Activated CD8-positive, alpha-beta T cell treated with anti-CD3 and anti-CD28 coated beads for 36 hours (primary cell): ENCODE measurements around the gene TFB2M. TPM values are rescaled to one million over a fixed set of nuclear protein-coding genes. Genes with fewer than 3 reads are reported as not detected.
"Not testable (repeated sequence)": the region's sequence is repeated elsewhere in the genome, so short reads cannot be mapped to it uniquely, and the experiment has no call there.

ENCODE experiments used
- ATAC-seq: fragments of 200-7000 bp; cut with Tn5 transposase; one replicate; pipeline ENCODE4 v1.10.0; 2021; ENCODE audit warnings: mild to moderate bottlenecking, moderate library complexity
- CTCF ChIA-PET: fragments of 350-600 bp; sonication (Branson Sonifier 250); formaldehyde crosslinking; loops from one replicate; lab custom pipeline; 2021; ENCODE audit warnings: antibody characterized with exemption; lab: Charles Lee
- POLR2A ChIA-PET: fragments of 350-600 bp; sonication (Branson Sonifier 250); formaldehyde crosslinking; loops from one replicate; lab custom pipeline; 2021; ENCODE audit warnings: antibody characterized with exemption; lab: Charles Lee
- DNase-seq: peaks from one replicate; pipeline ENCODE4 v3.0.0-alpha.2; 2020
- H3K27ac Mint-ChIP-seq: one replicate; pipeline ENCODE4 v1.8.0; 2021; ENCODE audit warnings: mild to moderate bottlenecking, mixed read lengths
- H3K27me3 Mint-ChIP-seq: one replicate; pipeline ENCODE4 v1.8.0; 2021; ENCODE audit warnings: mixed read lengths
- H3K36me3 Mint-ChIP-seq: one replicate; pipeline ENCODE4 v1.8.0; 2021; ENCODE audit warnings: low read depth, mixed read lengths
- H3K4me1 Mint-ChIP-seq: one replicate; pipeline ENCODE4 v1.8.0; 2021; ENCODE audit warnings: low read depth, mixed read lengths
- H3K4me3 Mint-ChIP-seq: one replicate; pipeline ENCODE4 v1.8.0; 2021; ENCODE audit warnings: mild to moderate bottlenecking, moderate library complexity, mixed read lengths
- H3K9me3 Mint-ChIP-seq: one replicate; pipeline ENCODE4 v1.8.0; 2021; ENCODE audit warnings: mixed read lengths
- CTCF ChIP-seq: fragments of 200-600 bp; IDR thresholded peaks from one replicate; pipeline ENCODE4 v1.8.0; 2022; ENCODE audit warnings: antibody characterized with exemption, mild to moderate bottlenecking
- intact Hi-C: fragments of 100-400 bp; cut with micrococcal nuclease; formaldehyde crosslinking; loops from one replicate; pipeline ENCODE4 v1.10.0; 2022
- total RNA-seq, 2 experiments: library from RNA; stranded (reverse); gene quantifications; one replicate each; pipeline ENCODE4 v1.2.3, GENCODE V29; 2021

TFB2M gene
- total RNA-seq, 2 experiments from 2014 or later = 16.0 TPM

- Mint-ChIP-seq H3K4me1 (peaks cover 33% of the 10 kb centered on the region), H3K27ac (peak overlapping the region; percentile 98), H3K9me3 (no peaks in the 10 kb centered on the region), H3K36me3 (peaks cover 26% of the 10 kb centered on the region), H3K4me3 (peak overlapping the region; percentile 99), H3K27me3 (no peaks in the 10 kb centered on the region)
- no peak for TF ChIP-seq CTCF
- ATAC-seq = no peak
- POLR2A ChIA-PET = interaction anchor here (2.3 kb wide), 1 partner anchor 11 kb away, joined by 8 read pairs; no protein-coding TSS in a partner anchor
- no peak for DNase-seq
- intact Hi-C loops = loop anchor here (5.0 kb wide), 1 partner anchor 58 kb away; the partner anchor contains the start of gene SMYD3
- CTCF ChIA-PET = interaction anchor here (1.0 to 1.3 kb wide), 2 partner anchors 28 to 68 kb away, joined by 3 read pairs; no protein-coding TSS in a partner anchor
Measured at GRCh38 chr1:246564839-246565750, 966 bp downstream of the TFB2M start.

DNA sequence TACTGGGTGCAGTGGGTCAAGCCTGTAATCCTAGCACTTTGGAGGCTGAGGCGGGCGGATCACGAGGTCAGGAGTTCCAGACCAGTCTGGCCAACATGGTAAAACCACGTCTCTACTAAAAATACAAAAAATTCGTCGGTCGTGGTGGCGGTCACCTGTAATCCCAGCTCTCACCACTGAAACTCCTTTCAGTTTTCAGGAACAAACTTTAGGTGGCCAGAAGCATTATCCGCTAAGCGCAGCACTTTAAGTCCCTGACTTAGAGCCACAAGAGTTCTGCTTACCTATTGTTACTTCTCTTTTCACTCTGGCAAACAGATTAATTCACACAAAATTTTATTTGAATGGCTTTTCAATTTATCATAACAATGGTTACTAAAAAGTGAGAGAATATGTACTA lies 5.2 kb downstream of the TFB2M start:
- intact Hi-C loops, H3K27me3 Mint-ChIP-seq, CTCF ChIA-PET, H3K9me3 Mint-ChIP-seq, POLR2A ChIA-PET, DNase-seq, H3K4me3 Mint-ChIP-seq, ATAC-seq, H3K27ac Mint-ChIP-seq: not testable (repeated sequence)
- Mint-ChIP-seq H3K4me1 (peaks cover 16% of the 10 kb centered on the region), H3K36me3 (peaks cover 30% of the 10 kb centered on the region)

- DNase-seq (no peak), ATAC-seq (no peak)
- no peaks in the 10 kb centered on the region for H3K9me3 Mint-ChIP-seq
- peaks cover 9% of the 10 kb centered on the region for H3K4me1 Mint-ChIP-seq
- H3K4me3 Mint-ChIP-seq = no peak overlapping the region
- no peaks in the 10 kb centered on the region for H3K27me3 Mint-ChIP-seq
- ChIA-PET CTCF (no interaction called here), POLR2A (interaction anchor here (1.3 kb wide), 1 partner anchor 10 kb away, joined by 3 read pairs; no protein-coding TSS in a partner anchor)
- TF ChIP-seq CTCF = no peak
- peaks cover 30% of the 10 kb centered on the region for H3K36me3 Mint-ChIP-seq
- intact Hi-C loops = no loop called here
- peak overlapping the region; percentile 43 for H3K27ac Mint-ChIP-seq
Measured at GRCh38 chr1:246559310-246559709, 6.8 kb downstream of the TFB2M start.

DNA sequence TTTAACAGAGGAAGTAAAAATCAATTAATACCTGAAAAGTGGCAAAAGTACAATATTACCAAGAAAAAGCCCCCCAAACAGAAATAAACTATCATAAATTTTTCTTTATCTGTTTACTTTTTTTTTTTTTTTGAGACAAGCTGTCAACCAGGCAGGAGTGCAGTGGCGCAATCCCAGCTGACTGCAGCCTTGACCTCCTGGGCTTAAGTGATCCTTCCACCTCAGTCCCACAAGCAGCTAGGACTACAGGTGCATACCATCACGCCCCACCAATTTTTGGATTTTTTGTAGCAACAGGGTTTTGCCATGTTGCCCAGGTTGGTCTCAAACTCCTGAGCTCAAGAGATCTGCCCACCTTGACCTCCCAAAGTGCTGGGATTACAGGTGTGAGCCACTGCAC lies 8.0 kb downstream of the TFB2M start:
- H3K27me3 Mint-ChIP-seq = no peaks in the 10 kb centered on the region
- peaks cover 3% of the 10 kb centered on the region for H3K4me1 Mint-ChIP-seq
- no peak for DNase-seq
- peaks cover 33% of the 10 kb centered on the region for H3K36me3 Mint-ChIP-seq
- TF ChIP-seq CTCF = no peak
- H3K27ac Mint-ChIP-seq = peak overlapping the region; percentile 50
- ChIA-PET POLR2A (no interaction called here), CTCF (no interaction called here)
- H3K9me3 Mint-ChIP-seq = no peaks in the 10 kb centered on the region
- no peak for ATAC-seq
- H3K4me3 Mint-ChIP-seq = no peak overlapping the region
- intact Hi-C loops = no loop called here

DNA sequence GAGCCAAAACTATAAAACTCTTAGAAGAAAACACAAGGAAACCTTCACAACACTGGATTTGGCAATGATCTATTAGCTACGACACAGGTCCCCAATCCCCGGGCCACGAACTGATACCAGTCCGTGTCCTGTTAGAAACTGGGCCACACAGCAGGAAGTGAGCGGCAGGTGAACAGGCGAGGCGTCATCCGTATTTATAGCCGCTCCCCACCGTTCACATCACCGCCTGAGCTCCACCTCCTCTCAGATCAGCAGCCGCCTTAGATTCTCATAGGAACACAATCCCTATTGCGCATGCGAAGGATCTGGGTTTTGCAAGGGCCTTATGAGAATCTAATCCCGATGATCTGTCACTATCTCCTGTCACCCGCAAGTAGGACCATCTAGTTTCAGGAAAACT lies 11.9 kb downstream of the TFB2M start:
- no peaks in the 10 kb centered on the region for H3K9me3 Mint-ChIP-seq
- DNase-seq = no peak
- H3K27me3 Mint-ChIP-seq = no peaks in the 10 kb centered on the region
- no peaks in the 10 kb centered on the region for H3K4me1 Mint-ChIP-seq
- peaks cover 36% of the 10 kb centered on the region for H3K36me3 Mint-ChIP-seq
- H3K27ac Mint-ChIP-seq = no peak overlapping the region
- no peak for ATAC-seq
- intact Hi-C loops = no loop called here
- ChIA-PET CTCF (no interaction called here), POLR2A (interaction anchor here (0.7 to 1.8 kb wide), 2 partner anchors 12 to 170 kb away, joined by 3 to 8 read pairs; partner anchors contain the start of genes CNST, SCCPDH and TFB2M)
- H3K4me3 Mint-ChIP-seq = no peak overlapping the region
- no peak for TF ChIP-seq CTCF
